ENCODE results near the gene ZRANB3.

Gene ZRANB3

DNA sequence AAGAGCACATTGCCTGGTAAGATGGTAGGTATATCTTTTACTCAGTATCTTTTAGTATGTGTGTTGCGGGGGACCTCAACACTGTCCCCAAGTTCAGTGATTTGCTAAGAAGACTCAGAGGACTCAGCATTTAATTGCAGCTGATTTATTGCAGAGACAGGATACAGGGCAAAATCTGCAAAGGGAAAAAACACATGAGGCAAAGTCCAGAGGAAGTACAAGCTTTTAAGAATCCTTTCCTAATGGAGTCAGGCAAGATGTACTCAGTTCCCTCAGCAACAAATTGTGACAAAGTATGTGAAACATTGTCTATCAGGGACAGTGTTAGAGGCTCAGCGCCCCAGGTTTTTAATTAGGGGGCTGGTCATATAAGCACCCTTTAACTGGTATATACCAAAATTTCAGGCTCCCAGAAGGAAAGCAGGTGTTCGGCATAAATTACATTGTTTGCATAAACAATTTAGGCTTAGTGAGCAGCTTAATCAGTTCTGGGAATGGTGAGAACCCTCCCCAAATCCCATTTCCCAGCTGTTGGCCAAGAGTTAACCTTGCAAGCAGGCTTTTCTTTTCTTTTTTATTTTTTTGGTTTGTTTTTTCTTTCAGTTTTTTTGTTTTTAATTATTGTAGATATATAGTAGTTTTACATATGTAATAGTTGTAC, 437.2 kb downstream of the ZRANB3 start:
- TF ChIP-seq GATA2 (IDR thresholded peaks at IDR 0.05; ENCODE audit: low read depth, low read length) = no peak
- no peak for TF ChIP-seq GATA3 (IDR thresholded peaks at IDR 0.05; ENCODE audit: low read depth, low read length)

- TF ChIP-seq GATA3 (IDR thresholded peaks at IDR 0.05; ENCODE audit: low read depth, low read length) (no peak), GATA2 (IDR thresholded peaks at IDR 0.05; ENCODE audit: low read depth, low read length) (no peak)
Measured at GRCh38 chr2:135093193-135093592, 437.8 kb downstream of the ZRANB3 start.

- TF ChIP-seq GATA3 (IDR thresholded peaks at IDR 0.05; ENCODE audit: low read depth, low read length) = no peak
- TF ChIP-seq GATA2 (IDR thresholded peaks at IDR 0.05; ENCODE audit: low read depth, low read length) = no peak
Measured at GRCh38 chr2:135091681-135092080, 439.3 kb downstream of the ZRANB3 start.

All from SH-SY5Y (cell line).